ENCODE measurements around the gene TRAIP. TPM values are rescaled to one million over a fixed set of nuclear protein-coding genes. Genes with fewer than 3 reads are reported as not detected.

Gene TRAIP
- total RNA-seq, 1 donor from 2014 or later: 2.3 TPM

DNA sequence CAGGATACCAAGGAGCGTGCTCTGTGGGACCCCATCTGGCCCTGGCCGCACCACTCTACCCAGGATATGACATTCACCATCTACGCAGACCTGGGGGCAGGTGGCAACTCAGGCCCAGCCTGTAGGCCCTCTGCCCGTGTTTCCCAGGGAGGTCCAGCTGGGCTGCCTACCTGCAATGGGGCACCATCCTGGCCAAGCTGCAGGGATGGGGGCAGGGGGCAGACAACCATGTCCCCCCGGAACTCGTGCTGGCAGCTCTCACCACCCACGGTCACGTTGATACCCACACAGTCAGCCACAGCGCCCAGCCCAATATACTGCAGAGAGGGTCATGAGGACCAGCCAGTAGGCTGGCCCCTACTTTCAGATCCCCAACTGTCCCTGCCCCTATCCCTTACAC is 39.4 kb upstream of the TRAIP start:
- TF ChIP-seq, protein P1, sequence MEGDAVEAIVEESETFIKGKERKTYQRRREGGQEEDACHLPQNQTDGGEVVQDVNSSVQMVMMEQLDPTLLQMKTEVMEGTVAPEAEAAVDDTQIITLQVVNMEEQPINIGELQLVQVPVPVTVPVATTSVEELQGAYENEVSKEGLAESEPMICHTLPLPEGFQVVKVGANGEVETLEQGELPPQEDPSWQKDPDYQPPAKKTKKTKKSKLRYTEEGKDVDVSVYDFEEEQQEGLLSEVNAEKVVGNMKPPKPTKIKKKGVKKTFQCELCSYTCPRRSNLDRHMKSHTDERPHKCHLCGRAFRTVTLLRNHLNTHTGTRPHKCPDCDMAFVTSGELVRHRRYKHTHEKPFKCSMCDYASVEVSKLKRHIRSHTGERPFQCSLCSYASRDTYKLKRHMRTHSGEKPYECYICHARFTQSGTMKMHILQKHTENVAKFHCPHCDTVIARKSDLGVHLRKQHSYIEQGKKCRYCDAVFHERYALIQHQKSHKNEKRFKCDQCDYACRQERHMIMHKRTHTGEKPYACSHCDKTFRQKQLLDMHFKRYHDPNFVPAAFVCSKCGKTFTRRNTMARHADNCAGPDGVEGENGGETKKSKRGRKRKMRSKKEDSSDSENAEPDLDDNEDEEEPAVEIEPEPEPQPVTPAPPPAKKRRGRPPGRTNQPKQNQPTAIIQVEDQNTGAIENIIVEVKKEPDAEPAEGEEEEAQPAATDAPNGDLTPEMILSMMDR (IDR thresholded peaks at IDR 0.05): no peak
- peaks cover 2% of the 10 kb centered on the region for H3K4me1 Mint-ChIP-seq (ENCODE audit: low read depth)
- no peaks in the 10 kb centered on the region for H3K9me3 Mint-ChIP-seq (ENCODE audit: low read depth)
- H3K27me3 Mint-ChIP-seq (ENCODE audit: low read depth): no peaks in the 10 kb centered on the region
- no peaks in the 10 kb centered on the region for H3K36me3 Mint-ChIP-seq (ENCODE audit: low read depth)
- no peak for DNase-seq (ENCODE audit: low spot score)
- H3K4me3 Mint-ChIP-seq (ENCODE audit: unreplicated experiment): no peak overlapping the region
- no peak overlapping the region for H3K27ac Mint-ChIP-seq (ENCODE audit: unreplicated experiment)

DNA sequence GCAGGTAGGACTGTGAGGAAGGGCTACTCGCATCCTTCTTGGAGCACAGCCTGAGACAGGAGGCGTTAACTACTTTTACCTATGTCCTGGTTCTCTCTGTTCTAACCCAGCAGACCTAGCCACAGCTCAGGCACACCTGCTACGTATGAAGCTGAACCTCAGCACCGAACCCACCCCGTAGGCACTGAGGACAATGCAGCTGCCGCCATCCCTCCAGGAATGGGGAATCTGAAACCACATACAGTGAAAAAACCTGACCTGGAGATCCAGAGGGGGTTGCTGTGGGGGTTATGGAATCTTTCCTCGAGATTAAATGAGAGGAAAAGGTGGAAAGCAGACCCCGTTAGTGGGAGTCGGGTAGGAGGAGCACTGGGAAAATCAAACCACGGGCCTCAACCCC is 32.9 kb upstream of the TRAIP start:
- no peak overlapping the region for H3K27ac Mint-ChIP-seq (ENCODE audit: unreplicated experiment)
- no peaks in the 10 kb centered on the region for H3K4me1 Mint-ChIP-seq (ENCODE audit: low read depth)
- DNase-seq (ENCODE audit: low spot score): no peak
- TF ChIP-seq, protein P1 (IDR thresholded peaks at IDR 0.05): no peak
- H3K4me3 Mint-ChIP-seq (ENCODE audit: unreplicated experiment): no peak overlapping the region
- no peaks in the 10 kb centered on the region for H3K36me3 Mint-ChIP-seq (ENCODE audit: low read depth)
- no peaks in the 10 kb centered on the region for H3K9me3 Mint-ChIP-seq (ENCODE audit: low read depth)
- H3K27me3 Mint-ChIP-seq (ENCODE audit: low read depth): no peaks in the 10 kb centered on the region

DNA sequence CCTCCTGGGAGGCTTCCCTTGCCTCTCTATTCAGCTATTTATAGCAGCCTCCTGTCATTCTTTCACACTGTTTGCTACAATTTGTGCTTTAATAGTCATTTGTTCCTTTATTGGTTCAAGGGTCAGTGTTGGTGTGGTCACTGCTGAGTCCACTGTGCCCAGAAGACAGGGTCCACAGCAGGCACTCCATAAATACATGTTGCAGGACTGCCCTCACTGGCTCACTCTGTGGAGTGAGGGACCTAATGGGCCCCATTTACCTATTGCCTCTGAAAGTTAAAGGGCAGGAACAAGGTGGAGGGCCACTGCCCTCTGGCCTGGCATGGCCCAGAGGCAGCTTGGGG is 30.5 kb upstream of the TRAIP start:
- no peak overlapping the region for H3K4me3 Mint-ChIP-seq (ENCODE audit: unreplicated experiment)
- no peak for DNase-seq (ENCODE audit: low spot score)
- H3K27ac Mint-ChIP-seq (ENCODE audit: unreplicated experiment): no peak overlapping the region
- no peaks in the 10 kb centered on the region for H3K9me3 Mint-ChIP-seq (ENCODE audit: low read depth)
- TF ChIP-seq, protein P1 (IDR thresholded peaks at IDR 0.05): no peak
- H3K36me3 Mint-ChIP-seq (ENCODE audit: low read depth): no peaks in the 10 kb centered on the region
- H3K27me3 Mint-ChIP-seq (ENCODE audit: low read depth): peaks cover 11% of the 10 kb centered on the region
- no peaks in the 10 kb centered on the region for H3K4me1 Mint-ChIP-seq (ENCODE audit: low read depth)

DNA sequence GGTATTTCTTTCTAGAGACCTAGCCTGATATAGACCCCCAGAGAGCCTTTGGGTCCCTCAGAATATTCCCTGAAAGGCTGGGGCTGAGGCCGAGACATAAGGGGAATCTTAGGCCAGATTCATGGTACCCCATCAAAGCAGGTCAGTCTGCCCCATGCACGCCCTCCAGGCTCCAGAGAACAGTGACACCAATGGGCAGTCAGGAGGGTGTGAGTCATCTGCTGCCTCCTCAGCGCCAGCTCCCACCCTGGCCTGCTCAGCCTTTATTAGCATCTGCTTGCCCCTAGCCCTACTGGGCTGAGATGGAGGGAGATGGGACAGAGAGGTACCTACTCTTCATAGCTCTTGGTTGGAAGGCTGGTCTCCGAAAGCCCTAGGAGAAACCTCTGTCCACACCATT is 27.6 kb upstream of the TRAIP start:
- Mint-ChIP-seq H3K9me3 (ENCODE audit: low read depth) (no peaks in the 10 kb centered on the region), H3K4me3 (ENCODE audit: unreplicated experiment) (no peak overlapping the region), H3K27me3 (ENCODE audit: low read depth) (peaks cover 15% of the 10 kb centered on the region), H3K4me1 (ENCODE audit: low read depth) (no peaks in the 10 kb centered on the region), H3K36me3 (ENCODE audit: low read depth) (no peaks in the 10 kb centered on the region), H3K27ac (ENCODE audit: unreplicated experiment) (no peak overlapping the region)
- DNase-seq (ENCODE audit: low spot score): no peak
- TF ChIP-seq, protein P1 (IDR thresholded peaks at IDR 0.05): no peak

DNA sequence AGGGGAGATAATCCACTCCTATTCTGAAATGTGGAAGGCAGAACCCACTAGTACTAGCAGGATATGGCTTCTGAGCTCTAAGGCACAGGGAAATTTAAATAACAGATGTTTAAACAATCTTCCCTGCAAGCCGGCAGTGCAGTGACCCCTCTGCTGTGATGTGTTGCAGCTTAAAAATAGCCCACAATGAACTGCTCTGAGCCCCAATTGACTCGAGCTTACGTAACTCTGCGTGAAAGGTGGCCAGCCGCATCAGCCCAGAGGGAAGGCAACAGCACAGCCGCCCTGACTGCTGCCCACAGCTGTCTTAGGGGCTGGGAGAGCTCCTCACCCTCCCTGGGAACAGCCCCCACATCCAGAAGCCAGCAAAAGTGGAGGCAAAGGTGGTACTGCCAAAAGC is 25.8 kb upstream of the TRAIP start:
- Mint-ChIP-seq H3K9me3 (ENCODE audit: low read depth) (no peaks in the 10 kb centered on the region), H3K36me3 (ENCODE audit: low read depth) (no peaks in the 10 kb centered on the region), H3K4me1 (ENCODE audit: low read depth) (no peaks in the 10 kb centered on the region), H3K4me3 (ENCODE audit: unreplicated experiment) (no peak overlapping the region), H3K27me3 (ENCODE audit: low read depth) (peaks cover 15% of the 10 kb centered on the region), H3K27ac (ENCODE audit: unreplicated experiment) (no peak overlapping the region)
- DNase-seq (ENCODE audit: low spot score): no peak
- TF ChIP-seq, protein P1 (IDR thresholded peaks at IDR 0.05): no peak

Data from chondrocyte (in vitro differentiated cells).